GM21515 (cell line): Measurements from ENCODE around the gene RMRP.

Experiments used
- ATAC-seq: cut with Tn5 transposase; IDR thresholded peaks from one replicate; pipeline ENCODE4 v1.9.1; 2021; ENCODE audit not compliant: unreplicated experiment

Gene RMRP

GRCh38 chr9:35657546-35658136 lies at the start of gene RMRP:
Gene RMRP, minus strand, starts transcription at chr9:35658019.
- peak; percentile 80 for ATAC-seq

DNA sequence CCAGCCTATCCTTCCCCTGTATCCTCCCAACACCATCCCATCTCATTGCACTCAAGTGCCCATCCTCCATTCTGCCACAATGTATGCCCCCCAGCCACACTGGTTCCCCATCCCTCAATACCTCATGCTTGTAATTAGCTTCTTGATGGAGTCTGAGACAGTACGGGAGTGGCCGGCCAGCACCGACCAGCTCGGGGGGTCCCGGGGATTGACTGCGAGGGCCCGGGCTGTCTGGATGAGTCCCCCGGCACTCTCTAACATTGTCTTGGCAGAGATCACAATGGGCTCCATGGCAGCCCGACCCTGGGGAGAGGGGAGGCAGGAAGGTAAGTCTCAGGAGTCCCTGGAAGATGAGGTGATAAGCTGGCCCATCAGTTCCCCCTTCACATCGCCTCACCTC lies 49.1 kb upstream of the RMRP start:
- no peak for ATAC-seq

GRCh38 chr9:35705836-35706430 lies 48.1 kb upstream of the RMRP start:
- ATAC-seq, result no peak

GRCh38 chr9:35705372-35705771 lies 47.6 kb upstream of the RMRP start:
- ATAC-seq, result no peak

DNA sequence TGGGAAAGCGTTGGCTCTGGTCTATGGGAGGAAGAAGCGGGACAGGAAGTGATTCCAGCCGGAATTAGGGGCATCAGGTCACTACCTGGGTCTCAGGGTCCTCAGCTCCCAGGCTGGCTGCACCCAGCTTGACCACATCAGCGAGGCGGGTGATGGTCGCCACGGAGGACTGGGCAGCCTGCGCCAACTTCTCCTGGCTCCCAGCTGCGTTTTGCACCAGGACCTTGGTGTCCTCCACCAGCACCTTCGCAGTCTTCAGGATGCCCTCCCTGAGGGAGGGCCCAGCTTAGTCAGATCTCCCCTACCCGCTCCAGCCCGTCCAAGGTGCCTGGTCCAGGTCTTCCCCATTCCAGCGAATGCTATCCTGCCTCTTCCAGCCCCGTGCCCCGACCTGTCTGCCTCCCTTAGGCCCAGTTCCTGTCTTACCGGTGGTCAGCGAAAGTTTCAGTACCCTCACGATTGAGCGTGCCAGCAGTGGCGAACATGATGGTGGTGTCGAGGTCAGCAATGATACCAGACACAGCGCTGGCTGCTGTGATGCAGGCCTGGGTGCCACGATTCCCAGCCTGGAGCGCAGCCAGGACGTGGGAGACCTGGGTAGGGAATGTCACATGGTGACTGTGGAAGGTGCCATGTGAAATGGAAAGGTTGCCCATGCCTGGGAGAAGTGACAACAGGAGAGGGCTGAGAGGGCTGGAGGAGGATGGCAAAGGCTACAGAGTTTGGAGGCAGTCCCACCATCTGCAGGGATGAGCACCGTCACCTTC lies 46.3 kb upstream of the RMRP start:
- ATAC-seq, result no peak

DNA sequence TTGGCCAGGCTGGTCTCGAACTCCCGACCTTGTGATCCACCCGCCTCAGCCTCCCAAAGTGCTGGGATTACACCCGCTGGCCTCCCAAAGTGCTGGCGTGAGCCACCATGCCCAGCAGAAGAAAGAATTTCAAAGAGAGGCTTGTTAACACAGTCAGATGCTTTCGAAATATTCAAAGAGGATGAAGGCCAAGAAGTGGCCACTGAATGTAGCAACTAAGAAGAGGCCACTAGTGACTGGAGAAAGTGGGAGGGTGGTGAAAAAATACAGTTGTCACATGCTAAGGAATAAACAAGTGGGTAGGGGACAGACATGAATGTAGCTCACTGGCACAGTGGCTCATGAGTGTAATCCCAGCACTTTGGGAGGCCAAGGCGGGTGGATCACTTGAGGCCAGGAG lies 44.9 kb upstream of the RMRP start:
- ATAC-seq, result no peak

DNA sequence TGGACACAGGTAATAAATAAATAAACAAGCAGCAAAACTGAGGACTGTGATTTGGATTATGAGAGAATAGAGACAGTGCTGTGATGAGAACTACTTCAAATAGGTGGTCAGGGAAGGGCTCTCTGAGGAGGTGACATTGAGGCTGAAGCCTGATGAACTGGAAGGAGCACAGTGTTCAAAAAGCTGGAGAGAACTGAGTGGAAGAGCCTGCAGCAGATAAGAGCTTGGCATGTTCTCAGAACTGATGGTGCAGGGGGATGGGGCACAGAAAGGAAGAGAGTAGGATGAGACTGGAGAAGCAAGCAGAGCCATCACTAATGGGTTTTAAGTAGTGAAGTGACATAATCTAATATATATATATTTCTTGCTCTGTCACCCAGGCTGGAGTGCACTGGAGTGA lies 43.1 kb upstream of the RMRP start:
- no peak for ATAC-seq

- no peak for ATAC-seq
Observed at GRCh38 chr9:35700031-35700430, 42.2 kb upstream of the RMRP start.

DNA sequence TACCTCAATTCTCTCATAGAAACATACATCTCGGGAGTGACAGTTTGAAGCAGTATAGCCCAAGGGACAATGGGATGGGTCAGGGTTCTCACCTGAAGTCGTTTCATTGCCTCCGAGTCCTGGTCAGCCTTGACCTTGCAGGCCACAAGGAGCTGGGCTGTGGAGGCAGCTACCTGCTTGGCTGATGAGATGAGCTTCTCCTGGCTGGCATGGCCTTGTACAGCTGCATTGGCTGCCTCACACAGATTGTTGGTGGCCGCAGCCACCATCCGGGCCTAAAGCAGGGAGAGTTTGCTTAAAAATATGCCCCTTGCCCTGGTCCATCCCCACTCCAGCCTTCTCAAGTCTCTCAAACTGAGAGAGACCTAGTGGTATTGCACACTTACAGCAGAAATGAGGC lies 40.4 kb upstream of the RMRP start:
- ATAC-seq, result no peak

DNA sequence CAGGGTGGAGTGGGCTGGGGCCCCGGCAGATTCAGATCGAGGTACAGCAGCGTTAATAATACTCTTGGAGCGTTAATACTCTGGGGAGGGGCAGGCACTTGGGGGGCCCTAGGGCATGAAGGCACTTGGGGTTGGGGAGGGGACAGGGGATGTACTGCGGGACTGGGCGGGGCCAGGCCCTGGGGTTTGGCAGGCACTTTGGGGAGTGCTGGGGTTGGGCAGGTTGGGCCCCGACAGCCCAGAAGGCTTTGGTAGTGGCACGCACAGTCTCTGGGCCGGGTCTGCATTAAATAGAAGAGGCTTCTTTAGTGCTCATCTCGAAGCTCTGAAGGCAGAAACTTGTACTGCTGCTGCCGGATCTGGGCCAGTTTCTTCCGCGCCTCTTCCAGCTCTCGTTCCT lies 39.7 kb upstream of the RMRP start:
- ATAC-seq, result no peak

DNA sequence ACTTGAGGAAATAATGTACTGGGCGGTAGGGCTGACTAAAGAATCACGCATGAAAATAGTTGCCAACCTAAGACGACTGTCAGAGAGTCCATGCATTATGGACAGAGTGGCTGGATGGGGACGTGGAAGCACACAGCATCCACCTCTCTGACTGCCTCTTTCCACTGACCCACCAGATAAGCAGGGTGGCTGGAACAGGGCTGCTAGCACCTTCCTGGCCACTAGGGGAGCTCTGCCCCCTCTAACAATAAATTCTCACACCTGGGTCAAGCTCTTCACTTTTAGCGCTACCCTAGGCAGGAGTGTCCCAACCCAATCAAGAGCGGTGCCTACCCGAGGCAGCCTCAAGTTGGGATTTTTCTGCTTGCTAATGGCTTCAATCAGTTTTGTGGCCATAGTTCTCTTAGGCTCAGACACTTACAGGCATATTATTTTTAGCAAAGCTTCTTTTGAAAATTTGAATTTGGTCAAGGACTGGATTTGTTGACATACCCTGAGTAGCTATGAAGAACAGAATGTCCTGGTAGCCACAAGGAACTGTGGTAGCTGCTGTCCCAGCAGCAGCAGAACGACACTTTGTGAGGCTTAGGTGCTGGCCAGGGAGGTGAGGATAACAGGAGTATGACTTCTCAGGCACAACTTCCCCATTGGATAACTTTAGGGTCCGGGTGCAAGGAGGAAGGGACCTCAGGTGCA lies 38.8 kb upstream of the RMRP start:
- peak; percentile 76 for ATAC-seq

GRCh38 chr9:35695943-35696401 lies 38.2 kb upstream of the RMRP start:
- no peak for ATAC-seq

- ATAC-seq, result no peak
Observed at GRCh38 chr9:35691757-35692301, 34.0 kb upstream of the RMRP start.

- ATAC-seq, result no peak
Observed at GRCh38 chr9:35691334-35691650, 33.5 kb upstream of the RMRP start.

GRCh38 chr9:35690614-35691333 lies 33.0 kb upstream of the RMRP start:
- no peak for ATAC-seq

DNA sequence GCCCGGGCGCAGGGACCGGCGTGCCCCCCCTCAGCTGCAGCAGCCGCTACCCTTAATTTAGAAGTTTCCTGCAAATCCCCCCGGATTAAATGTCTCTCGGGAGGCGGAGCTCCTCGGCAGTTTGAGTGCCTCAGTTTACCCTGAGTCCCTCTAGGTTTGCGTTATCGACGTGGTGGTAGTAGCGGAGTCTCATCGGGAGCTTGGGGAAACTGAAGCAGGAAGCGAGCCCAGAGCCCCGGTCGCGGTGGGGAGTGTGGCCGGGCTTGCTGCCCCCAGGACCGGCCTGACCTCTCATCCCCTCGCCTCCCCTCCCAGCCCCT lies 32.4 kb upstream of the RMRP start:
- ATAC-seq, result no peak

GRCh38 chr9:35689542-35690293 lies 31.9 kb upstream of the RMRP start, which contains the start of gene TPM2:
Gene TPM2, minus strand, starts transcription at chr9:35689925. Its CDS starts 108 bp downstream, at chr9:35689817.
- no peak for ATAC-seq

GRCh38 chr9:35688558-35689541 lies 31.0 kb upstream of the RMRP start:
- no peak for ATAC-seq

GRCh38 chr9:35687972-35688557 lies 30.2 kb upstream of the RMRP start:
- no peak for ATAC-seq
